ENCODE measurements around the gene COPE. TPM values are rescaled to one million over a fixed set of nuclear protein-coding genes. Genes with fewer than 3 reads are reported as not detected.

COPE gene
- polyA plus RNA-seq, 1 experiment, result 309 TPM

GRCh38 chr19:18899624-18900560, 19.3 kb downstream of the COPE start:
- ChIA-PET POLR2A (no interaction called here), CTCF (interaction anchor here (1.3 kb wide), 1 partner anchor 86 kb away, joined by 3 read pairs; no protein-coding TSS in a partner anchor)
- Histone ChIP-seq H3K36me3 (ENCODE audit: control insufficient read depth, insufficient read depth, low read length) (peaks cover 26% of the 10 kb centered on the region), H3K27me3 (ENCODE audit: control insufficient read depth, insufficient read depth, low read length) (peaks cover 1% of the 10 kb centered on the region), H3K4me3 (ENCODE audit: low read depth, low read length) (no peak overlapping the region)
- no peak for DNase-seq (ENCODE audit: low read depth)
- TF ChIP-seq CTCF (IDR thresholded peaks at IDR 0.05; ENCODE audit: insufficient read depth, low read depth, low read length), result no peak

- DNase-seq (ENCODE audit: low read depth), result no peak
- CTCF ChIA-PET, result no interaction called here
These were observed 20.4 kb downstream of the COPE start for GRCh38 chr19:18898607-18899408.

GRCh38 chr19:18898081-18898606, 21.0 kb downstream of the COPE start:
- ChIA-PET CTCF (no interaction called here), POLR2A (no interaction called here)
- no peak for DNase-seq (ENCODE audit: low read depth)
- TF ChIP-seq CTCF (IDR thresholded peaks at IDR 0.05; ENCODE audit: insufficient read depth, low read depth, low read length), result no peak
- H3K27me3 ChIP-seq (ENCODE audit: control insufficient read depth, insufficient read depth, low read length), result peaks cover 7% of the 10 kb centered on the region
- H3K4me3 ChIP-seq (ENCODE audit: low read depth, low read length), result no peak overlapping the region
- peaks cover 16% of the 10 kb centered on the region for H3K36me3 ChIP-seq (ENCODE audit: control insufficient read depth, insufficient read depth, low read length)

More at GRCh38 chr19:18898607-18899408, 20.4 kb downstream of the COPE start:
- Histone ChIP-seq H3K27me3 (ENCODE audit: control insufficient read depth, insufficient read depth, low read length) (peaks cover 7% of the 10 kb centered on the region), H3K36me3 (ENCODE audit: control insufficient read depth, insufficient read depth, low read length) (peaks cover 20% of the 10 kb centered on the region), H3K4me3 (ENCODE audit: low read depth, low read length) (no peak overlapping the region)
- POLR2A ChIA-PET, result no interaction called here
- TF ChIP-seq CTCF (IDR thresholded peaks at IDR 0.05; ENCODE audit: insufficient read depth, low read depth, low read length), result no peak

GRCh38 chr19:18897094-18898029, 21.8 kb downstream of the COPE start:
- ChIA-PET CTCF (interaction anchor here (4.7 kb wide), 1 partner anchor 90 kb away, joined by 33 read pairs; no protein-coding TSS in a partner anchor), POLR2A (no interaction called here)
- H3K4me3 ChIP-seq (ENCODE audit: low read depth, low read length), result no peak overlapping the region
- no peak for DNase-seq (ENCODE audit: low read depth)
- TF ChIP-seq CTCF (IDR thresholded peaks at IDR 0.05; ENCODE audit: insufficient read depth, low read depth, low read length), result no peak
- peaks cover 11% of the 10 kb centered on the region for H3K36me3 ChIP-seq (ENCODE audit: control insufficient read depth, insufficient read depth, low read length)
- H3K27me3 ChIP-seq (ENCODE audit: control insufficient read depth, insufficient read depth, low read length), result peaks cover 7% of the 10 kb centered on the region

All from BJ (cell line).